GM23338 (cell line): Measurements from ENCODE around the gene ZC2HC1B.

Experiments used
- CREB1 ChIP-seq: fragments of 250-450 bp; sonication (Bioruptor Pico); IDR thresholded peaks from 2 replicates; pipeline ENCODE4 v1.5.0; 2020; ENCODE audit warnings: low read depth, mild to moderate bottlenecking, moderate library complexity
- CTCF ChIP-seq, 2 experiments: fragments of 200-600 bp in 1 of 2; sonication (generic) in 1 of 2; conservative IDR thresholded peaks; 2 replicates each; pipeline versions ENCODE4 v1.5.1 to v1.6.1; 2016 to 2017; ENCODE audit warnings: antibody characterized with exemption in 2 of 2, low read depth in 2 of 2, mild to moderate bottlenecking in 2 of 2, moderate library complexity in 1 of 2
- ETS1 ChIP-seq: IDR thresholded peaks from 2 replicates; pipeline ENCODE4 v1.6.1; 2016; ENCODE audit warnings: antibody characterized with exemption
- EZH2 ChIP-seq: fragments of 200-600 bp; sonication (generic); IDR thresholded peaks from one replicate; pipeline ENCODE4 v1.8.0; 2017; ENCODE audit warnings: antibody characterized with exemption, mild to moderate bottlenecking, low read depth; ENCODE audit not compliant: unreplicated experiment
- EZH2phosphoT487 ChIP-seq: fragments of 200-600 bp; sonication (generic); IDR thresholded peaks from one replicate; pipeline ENCODE4 v1.8.1; 2018; ENCODE audit warnings: antibody characterized with exemption; ENCODE audit not compliant: unreplicated experiment
- JUNB ChIP-seq: IDR thresholded peaks from one replicate; pipeline ENCODE4 v1.6.1; 2016; ENCODE audit warnings: antibody characterized with exemption; ENCODE audit not compliant: unreplicated experiment
- NANOG ChIP-seq: IDR thresholded peaks from 2 replicates; pipeline ENCODE4 v1.6.1; 2016; ENCODE audit warnings: antibody characterized with exemption, borderline replicate concordance
- POLR2AphosphoS5 ChIP-seq: IDR thresholded peaks from 2 replicates; pipeline ENCODE4 v1.6.1; 2016; ENCODE audit warnings: antibody characterized with exemption, low read depth
- REST ChIP-seq: IDR thresholded peaks from one replicate; pipeline ENCODE4 v1.6.1; 2018; ENCODE audit warnings: antibody characterized with exemption; ENCODE audit not compliant: unreplicated experiment
- STAT1 ChIP-seq: IDR thresholded peaks from one replicate; pipeline ENCODE4 v1.6.1; 2016; ENCODE audit warnings: antibody characterized with exemption; ENCODE audit not compliant: unreplicated experiment
- ZNF114 ChIP-seq: fragments of 250-450 bp; sonication (Bioruptor Pico); IDR thresholded peaks from 2 replicates; pipeline ENCODE4 v1.5.0; 2020; ENCODE audit warnings: mild to moderate bottlenecking, moderate library complexity
- ZNF331 ChIP-seq: fragments of 250-450 bp; sonication (Bioruptor Pico); IDR thresholded peaks from 2 replicates; pipeline ENCODE4 v1.5.0; 2020; ENCODE audit warnings: low read depth, mild to moderate bottlenecking, moderate library complexity
- ZNF462 ChIP-seq: fragments of 250-450 bp; sonication (Bioruptor Pico); IDR thresholded peaks from 2 replicates; pipeline ENCODE4 v1.5.0; 2020; ENCODE audit warnings: mild to moderate bottlenecking, moderate library complexity

GRCh38 chr6:143966312-143966711 lies 102.0 kb downstream of the ZC2HC1B start:
- no peak for TF ChIP-seq CTCF (conservative IDR thresholded peaks at IDR 0.05; ENCODE audit: low read depth in 2 of 2)
- no peak for TF ChIP-seq EZH2phosphoT487
- no peak for TF ChIP-seq ETS1
- TF ChIP-seq POLR2AphosphoS5: no peak
- TF ChIP-seq EZH2: no peak
- no peak for TF ChIP-seq JUNB
- no peak for TF ChIP-seq REST
- no peak for TF ChIP-seq STAT1
- TF ChIP-seq CREB1 (CRISPR knock-in tag): no peak
- no peak for TF ChIP-seq ZNF462
- no peak for TF ChIP-seq NANOG
- TF ChIP-seq ZNF331 (CRISPR knock-in tag): no peak
- TF ChIP-seq ZNF114 (CRISPR knock-in tag): no peak
